ENCODE results near the gene ROS1.
"Not testable (repeated sequence)": the region's sequence is repeated elsewhere in the genome, so short reads cannot be mapped to it uniquely, and the experiment has no call there.

ROS1 gene

DNA sequence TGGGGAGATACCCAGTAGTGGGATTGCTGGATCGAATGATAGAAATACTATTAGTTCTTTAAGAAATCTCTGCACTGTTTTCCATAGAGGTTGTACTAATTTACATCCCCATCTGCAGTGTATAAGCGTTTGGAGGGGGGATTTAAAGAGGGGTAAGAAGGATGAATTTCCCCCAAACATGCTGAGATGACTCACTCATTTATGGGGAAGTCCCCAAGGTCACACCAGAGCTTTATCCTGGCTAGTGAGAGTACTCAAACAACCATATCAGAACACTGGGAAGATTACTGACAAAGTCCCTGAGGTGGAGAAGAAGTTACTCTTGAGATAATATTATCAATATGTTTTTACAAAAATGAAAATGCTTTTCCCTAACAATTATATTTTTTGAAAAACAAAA lies 44.0 kb downstream of the ROS1 start:
- no peak overlapping the region for H3K4me3 ChIP-seq (ENCODE audit: low read length)
- TF ChIP-seq ZNF274 (IDR thresholded peaks at IDR 0.05; ENCODE audit: low read depth, low read length) = no peak

DNA sequence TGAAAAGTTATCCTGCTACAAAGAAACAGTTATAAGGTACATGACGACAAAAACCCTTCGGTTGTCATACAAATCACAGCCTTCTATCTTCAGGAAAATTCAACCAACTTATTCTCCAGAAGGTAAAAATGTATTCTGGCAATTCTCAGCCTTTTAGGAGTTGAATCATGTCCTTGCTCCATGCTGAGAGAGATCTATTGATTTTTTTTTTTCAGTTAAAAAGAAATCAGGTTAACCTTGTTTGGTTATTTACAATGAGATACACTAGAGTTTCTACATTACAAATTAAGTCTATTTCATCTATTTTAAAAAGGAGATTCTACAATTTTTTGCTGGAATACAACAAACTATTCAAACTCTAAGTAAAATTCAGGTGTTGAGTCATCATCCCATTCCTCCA lies 45.4 kb downstream of the ROS1 start:
- no peak overlapping the region for H3K4me3 ChIP-seq (ENCODE audit: low read length)
- TF ChIP-seq ZNF274 (IDR thresholded peaks at IDR 0.05; ENCODE audit: low read depth, low read length) = no peak

DNA sequence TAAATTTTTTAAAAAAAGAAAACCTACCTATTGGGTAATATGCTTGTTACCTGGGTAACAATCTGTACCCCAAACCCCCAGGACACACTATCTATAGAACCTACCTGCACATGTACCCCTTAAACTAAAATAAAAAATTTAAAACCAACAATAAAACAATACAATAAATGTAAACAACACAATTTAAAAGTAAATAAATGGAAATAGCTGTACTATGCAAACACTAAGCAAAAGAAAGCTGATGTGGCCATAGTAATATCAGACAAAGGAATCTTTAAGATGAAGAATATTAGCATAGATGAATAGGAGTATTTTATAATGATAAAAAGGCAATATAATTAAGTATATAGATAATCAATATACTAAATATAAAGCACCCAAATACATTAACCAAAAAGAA lies 50.3 kb downstream of the ROS1 start:
- no peak for TF ChIP-seq ZNF274 (IDR thresholded peaks at IDR 0.05; ENCODE audit: low read depth, low read length)
- no peak overlapping the region for H3K4me3 ChIP-seq (ENCODE audit: low read length)

DNA sequence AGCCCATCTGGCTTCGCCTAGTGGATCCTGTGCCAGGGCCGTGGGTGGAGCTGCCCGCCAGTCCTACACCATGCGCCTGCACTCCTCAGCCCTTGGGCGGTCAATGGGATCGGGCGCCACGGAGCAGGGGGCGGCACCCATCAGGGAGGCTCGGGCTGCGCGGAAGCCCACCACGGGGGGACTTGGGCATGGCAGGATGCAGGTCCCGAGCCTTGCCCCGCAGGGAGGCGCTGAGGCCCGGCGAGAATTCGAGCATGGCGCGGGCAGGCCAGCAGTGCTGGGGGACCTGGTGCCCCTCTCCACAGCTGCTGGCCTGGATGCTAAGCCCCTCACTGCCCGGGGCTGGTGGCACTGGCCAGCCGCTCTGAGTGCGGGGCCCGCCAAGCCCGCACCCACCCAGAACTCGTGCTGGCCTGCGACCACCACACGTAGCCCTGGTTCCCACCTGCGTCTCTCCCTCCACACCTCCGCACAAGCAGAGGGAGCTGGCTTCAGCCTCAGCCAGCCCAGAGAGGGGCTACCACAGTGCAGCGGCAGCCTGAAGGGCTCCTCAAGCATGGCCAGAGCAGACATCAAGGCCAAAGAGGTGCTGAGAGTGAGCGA lies 52.4 kb downstream of the ROS1 start:
- H3K4me3 ChIP-seq (ENCODE audit: low read length) = no peak overlapping the region
- TF ChIP-seq ZNF274 (IDR thresholded peaks at IDR 0.05; ENCODE audit: low read depth, low read length) = no peak

DNA sequence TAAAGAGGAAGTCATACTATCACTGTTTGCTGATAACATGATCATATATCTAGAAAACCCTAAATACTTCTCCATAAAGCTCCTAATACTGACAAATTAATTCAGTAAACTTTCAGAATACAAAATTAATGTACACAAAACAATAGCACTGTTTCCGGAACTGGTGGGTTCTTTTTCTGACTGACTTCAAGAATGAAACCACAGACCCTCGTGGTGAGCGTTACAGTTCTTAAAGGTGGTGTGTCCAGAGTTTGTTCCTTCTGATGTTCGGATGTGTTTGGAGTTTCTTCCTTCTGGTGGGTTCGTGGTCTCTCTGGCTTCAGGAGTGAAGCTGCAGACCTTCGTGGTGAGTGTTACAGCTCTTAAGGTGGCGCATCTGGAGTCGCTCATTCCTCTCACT lies 53.5 kb downstream of the ROS1 start:
- H3K4me3 ChIP-seq (ENCODE audit: low read length) = not testable (repeated sequence)

GRCh38 chr6:117371492-117371891 lies 54.2 kb downstream of the ROS1 start:
- H3K4me3 ChIP-seq (ENCODE audit: low read length) = no peak overlapping the region
- no peak for TF ChIP-seq ZNF274 (IDR thresholded peaks at IDR 0.05; ENCODE audit: low read depth, low read length)

GRCh38 chr6:117359581-117359980 lies 66.2 kb downstream of the ROS1 start:
- H3K4me3 ChIP-seq (ENCODE audit: low read length) = no peak overlapping the region
- no peak for TF ChIP-seq ZNF274 (IDR thresholded peaks at IDR 0.05; ENCODE audit: low read depth, low read length)

GRCh38 chr6:117354671-117355070 lies 71.1 kb downstream of the ROS1 start:
- H3K4me3 ChIP-seq (ENCODE audit: low read length) = no peak overlapping the region
- TF ChIP-seq ZNF274 (IDR thresholded peaks at IDR 0.05; ENCODE audit: low read depth, low read length) = no peak

DNA sequence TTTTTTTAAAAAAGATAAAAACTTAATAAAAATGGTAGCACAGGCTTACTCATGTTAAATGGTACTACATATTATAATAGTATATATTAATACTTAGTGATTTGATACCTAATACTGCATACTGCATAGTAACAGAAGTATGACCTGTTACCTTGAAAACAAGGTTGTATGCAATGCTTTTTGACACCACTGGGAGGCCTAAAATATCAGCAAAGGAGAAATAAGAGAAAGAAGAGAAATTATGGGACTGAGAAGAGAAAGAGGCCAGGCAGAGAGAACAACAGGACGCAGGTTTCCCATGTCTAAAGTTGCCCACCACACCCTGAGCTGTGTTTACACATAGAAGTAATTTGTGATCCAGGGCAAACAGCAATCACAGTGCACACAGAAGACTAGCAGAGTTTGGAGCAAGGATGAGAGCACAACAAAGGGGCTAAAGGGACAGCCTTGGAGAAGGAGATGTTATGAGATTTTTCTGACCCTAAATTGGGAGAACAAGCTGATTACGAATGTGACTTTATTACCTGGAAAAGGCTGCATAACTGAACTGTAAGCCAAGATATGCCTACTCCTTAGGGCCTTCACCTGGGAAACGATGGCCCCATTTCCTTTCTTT lies 73.2 kb downstream of the ROS1 start:
- no peak for TF ChIP-seq ZNF274 (IDR thresholded peaks at IDR 0.05; ENCODE audit: low read depth, low read length)

DNA sequence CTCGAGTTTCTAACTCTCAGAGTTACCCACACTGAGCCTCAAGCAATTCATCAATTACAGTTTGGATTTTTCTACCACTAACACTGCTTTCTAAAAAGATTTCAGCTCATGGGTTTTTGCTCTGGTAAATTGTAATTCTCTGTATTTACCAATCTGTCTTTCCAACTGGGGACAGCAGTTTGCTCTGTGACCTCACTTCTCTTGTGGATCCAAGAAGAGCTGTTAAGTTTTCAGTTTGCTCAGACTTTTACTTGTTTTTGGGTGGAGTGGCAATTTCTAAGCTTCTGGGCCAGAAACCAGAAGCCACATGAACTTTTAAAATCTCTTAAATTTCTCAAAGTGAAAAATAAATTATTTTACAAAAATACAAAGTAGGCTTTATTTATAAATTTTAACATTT lies 74.2 kb downstream of the ROS1 start:
- no peak overlapping the region for H3K4me3 ChIP-seq (ENCODE audit: low read length)
- no peak for TF ChIP-seq ZNF274 (IDR thresholded peaks at IDR 0.05; ENCODE audit: low read depth, low read length)

More for the DNA sequence above, 73.2 kb downstream of the ROS1 start:
- no peak overlapping the region for H3K4me3 ChIP-seq (ENCODE audit: low read length)

GRCh38 chr6:117346142-117346930 lies 79.4 kb downstream of the ROS1 start:
- H3K4me3 ChIP-seq (ENCODE audit: low read length) = no peak overlapping the region
- TF ChIP-seq ZNF274 (IDR thresholded peaks at IDR 0.05; ENCODE audit: low read depth, low read length) = no peak

GRCh38 chr6:117345292-117345610 lies 80.5 kb downstream of the ROS1 start:
- TF ChIP-seq ZNF274 (IDR thresholded peaks at IDR 0.05; ENCODE audit: low read depth, low read length) = no peak
- no peak overlapping the region for H3K4me3 ChIP-seq (ENCODE audit: low read length)

DNA sequence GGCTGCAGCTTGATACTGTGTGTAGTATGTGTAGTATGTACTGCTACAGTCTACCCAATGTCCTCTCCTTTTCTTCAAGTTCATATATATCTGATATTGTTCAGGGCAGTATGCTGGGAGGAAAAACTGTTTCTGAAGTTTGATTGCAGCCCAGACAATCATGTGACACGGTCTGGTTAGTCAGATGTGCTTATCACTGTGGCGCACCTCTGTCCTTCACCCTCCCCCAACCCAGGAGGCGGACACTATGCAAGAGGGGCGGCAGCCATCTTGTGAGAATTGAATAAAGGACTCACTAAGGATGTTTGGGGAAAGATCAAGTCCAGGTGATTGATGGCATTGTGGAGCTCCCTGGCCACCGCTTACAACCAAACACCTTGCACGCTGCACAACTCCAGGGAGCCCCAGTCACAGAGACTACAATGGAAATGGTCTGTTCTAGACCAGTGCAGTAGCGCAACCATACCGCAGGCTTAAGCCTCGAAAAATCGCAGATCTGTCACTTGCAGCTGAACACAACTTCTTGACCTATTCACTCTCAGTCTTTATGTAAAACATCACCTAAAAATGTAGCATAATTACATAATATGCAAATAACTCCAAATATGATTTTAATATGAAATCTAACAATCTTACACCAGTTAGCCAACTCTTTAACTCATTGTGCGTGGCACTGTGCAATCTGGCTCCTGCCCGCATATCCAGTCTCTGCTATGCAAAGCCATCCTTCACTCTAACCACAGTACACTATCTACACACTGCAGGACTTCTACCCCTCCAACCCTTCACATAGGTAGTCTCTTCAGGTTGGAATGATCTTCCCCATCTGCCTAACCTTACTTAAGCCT lies 81.1 kb downstream of the ROS1 start:
- no peak overlapping the region for H3K4me3 ChIP-seq (ENCODE audit: low read length)
- no peak for TF ChIP-seq ZNF274 (IDR thresholded peaks at IDR 0.05; ENCODE audit: low read depth, low read length)

DNA sequence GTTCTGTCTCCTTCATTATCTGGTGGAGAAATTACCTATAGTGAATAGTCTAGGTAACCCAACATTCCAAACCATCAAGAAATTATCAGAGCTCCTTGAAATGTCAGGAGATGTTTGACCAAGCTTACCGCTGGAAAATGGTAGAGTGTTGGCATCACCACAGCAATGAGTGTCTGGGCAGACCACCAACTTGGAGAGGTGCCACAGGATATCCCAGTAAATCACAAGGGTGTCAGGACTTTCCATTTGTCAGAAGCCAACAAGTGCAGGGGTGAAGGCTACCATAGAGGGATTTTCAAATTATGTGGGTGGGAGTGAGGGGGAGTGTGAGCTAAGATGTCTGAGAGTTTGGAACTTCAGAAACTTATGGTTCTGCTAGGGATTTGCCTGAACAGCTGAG lies 87.2 kb downstream of the ROS1 start:
- no peak overlapping the region for H3K4me3 ChIP-seq (ENCODE audit: low read length)
- TF ChIP-seq ZNF274 (IDR thresholded peaks at IDR 0.05; ENCODE audit: low read depth, low read length) = no peak
